ENCODE data around the gene CAV1.

The CAV1 gene

DNA sequence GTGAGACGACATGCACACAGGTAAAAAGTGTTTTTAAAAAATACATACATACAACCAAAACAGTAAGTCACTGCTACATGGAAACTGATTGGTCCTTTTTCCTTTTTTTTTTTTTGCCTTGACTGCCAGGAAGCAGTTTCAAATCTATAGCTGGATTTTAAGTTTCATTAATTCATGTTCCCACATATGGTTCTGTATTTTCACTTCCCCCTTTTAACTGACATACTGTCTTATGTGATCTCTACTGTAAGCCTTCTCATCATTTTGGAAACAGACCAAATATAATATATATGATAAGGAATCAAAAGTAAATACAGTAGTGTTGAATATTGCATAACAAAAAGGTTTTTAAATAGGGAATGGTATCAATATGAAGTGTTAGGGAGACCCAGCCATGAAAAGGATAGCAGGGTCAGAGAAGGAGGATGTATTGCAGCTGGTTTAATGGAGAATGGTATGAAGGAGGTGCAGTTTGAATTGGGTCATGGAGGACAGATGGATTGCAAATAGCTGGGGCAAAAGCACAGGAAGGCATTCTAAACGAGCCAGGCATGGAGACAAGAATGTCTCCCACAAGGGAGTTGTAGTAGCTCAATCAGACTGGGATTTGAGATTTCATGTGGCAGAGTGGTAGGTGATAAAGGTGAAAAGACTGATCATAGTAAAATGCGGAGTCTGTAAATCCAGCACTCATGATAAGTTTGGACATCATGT lies 5.4 kb downstream of the CAV1 start:
- DNase-seq (ENCODE audit: low read depth), result no peak

DNA sequence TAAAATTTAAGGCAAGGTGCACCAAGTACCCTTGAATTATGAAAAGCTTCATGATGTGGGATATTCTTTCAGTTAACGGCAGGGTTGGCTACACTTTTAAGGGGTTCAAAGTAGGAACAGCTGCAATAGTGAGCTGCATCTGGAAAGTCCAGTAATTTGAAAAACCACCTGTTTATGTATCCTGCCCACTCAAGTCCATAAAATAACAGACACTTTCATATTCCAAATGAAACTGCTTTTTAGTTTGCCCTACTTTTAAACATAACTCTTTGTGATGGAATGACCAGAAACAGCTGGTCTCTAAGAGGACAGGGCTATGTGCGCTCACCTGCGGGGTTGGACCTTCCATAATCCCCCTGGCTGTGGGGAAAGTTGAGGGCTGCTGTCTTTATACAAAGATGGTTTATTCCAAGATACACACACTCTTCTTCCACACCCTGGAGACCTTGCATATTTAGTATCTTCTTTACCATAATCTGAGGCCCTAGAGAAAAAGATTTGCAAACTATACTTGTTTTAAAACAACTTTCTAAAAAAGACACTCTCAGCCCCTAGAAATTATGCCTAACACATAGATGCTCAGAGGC lies 7.4 kb downstream of the CAV1 start:
- DNase-seq (ENCODE audit: low read depth), result no peak

DNA sequence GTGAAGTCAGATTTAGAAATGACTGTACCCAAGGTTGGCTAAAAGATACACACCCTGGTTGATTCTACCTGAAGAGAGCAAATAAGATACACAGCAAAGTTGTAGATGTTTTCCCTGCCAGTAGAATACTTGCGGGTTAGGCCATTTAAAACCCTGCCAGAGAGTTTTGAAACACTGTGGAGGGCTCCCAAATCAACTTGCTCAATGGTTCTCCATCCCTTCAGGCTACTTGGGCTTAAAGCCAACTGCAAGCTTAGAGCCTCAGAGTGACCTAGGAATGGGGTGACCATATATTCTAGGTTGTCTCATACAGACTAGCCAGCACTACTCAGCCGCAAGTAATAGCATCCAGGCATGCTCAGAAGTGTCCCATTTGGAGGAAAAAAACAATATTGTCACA lies 10.0 kb downstream of the CAV1 start:
- no peak for DNase-seq (ENCODE audit: low read depth)

- no peak for DNase-seq (ENCODE audit: low read depth)
These were observed 10.6 kb downstream of the CAV1 start for GRCh38 chr7:116535416-116535815.

- DNase-seq (ENCODE audit: low read depth), result no peak
These were observed 13.3 kb downstream of the CAV1 start for GRCh38 chr7:116538138-116538537.

GRCh38 chr7:116539879-116540278 lies 15.0 kb downstream of the CAV1 start:
- no peak for DNase-seq (ENCODE audit: low read depth)

GRCh38 chr7:116540743-116541142 lies 15.9 kb downstream of the CAV1 start:
- no peak for DNase-seq (ENCODE audit: low read depth)

GRCh38 chr7:116541951-116542350 lies 17.1 kb downstream of the CAV1 start:
- no peak for DNase-seq (ENCODE audit: low read depth)

DNA sequence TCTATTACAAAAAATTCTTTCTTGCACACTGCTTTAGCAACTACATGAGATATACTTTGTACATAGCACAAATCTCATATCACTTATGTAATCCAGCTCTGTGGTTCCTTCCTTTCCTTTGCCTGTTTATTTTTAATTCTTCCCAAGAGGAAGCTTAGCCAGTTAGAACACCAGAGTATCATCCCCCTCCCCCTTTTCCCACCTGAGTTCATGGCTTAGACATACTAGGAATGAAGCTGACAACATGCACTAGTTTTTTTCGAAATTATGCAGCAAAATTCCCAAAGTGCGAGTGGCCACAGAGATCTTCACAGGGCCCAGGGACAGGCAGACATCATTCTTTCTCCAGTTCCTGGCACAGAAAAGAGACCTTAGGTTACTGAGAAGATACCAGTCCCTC lies 17.8 kb downstream of the CAV1 start:
- DNase-seq (ENCODE audit: low read depth), result no peak

DNA sequence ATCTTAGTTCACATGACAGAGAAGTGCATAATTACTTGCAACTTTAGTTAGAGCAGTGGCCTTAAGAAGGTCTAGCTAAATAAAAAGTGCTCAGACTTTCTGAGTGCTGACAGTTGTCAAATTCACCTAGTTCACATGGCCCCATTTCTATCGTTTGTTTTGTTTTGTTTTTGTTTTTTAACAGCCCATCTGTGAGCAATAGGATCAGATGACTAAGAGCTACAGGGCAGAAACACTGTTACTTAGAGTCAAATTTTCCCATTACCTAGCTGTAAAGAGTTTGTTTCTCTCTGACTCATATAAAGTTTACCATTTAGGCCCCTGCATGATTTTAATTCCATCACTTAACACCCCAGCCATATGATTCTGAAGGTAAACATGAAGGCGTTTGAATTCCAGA lies 18.8 kb downstream of the CAV1 start:
- no peak for DNase-seq (ENCODE audit: low read depth)

DNA sequence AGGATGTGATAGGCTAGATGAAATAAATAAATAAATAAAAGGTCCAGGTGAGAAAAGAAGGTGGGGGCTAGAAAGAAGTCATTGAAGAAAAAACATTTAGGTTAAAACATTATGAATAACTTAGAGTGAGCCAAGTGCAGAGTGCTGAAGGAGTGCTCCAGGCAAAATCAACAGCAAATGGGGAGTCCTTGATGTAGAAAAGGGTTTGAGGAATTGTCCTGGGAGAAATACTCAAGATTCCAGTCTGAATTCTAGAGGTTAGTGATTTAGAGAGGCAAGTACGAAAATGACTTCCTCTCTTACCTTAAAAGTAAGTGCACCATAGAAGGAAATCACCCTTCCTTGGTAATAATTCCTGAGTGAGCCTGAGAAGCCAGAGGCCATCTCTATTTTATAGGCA lies 19.7 kb downstream of the CAV1 start:
- no peak for DNase-seq (ENCODE audit: low read depth)

DNA sequence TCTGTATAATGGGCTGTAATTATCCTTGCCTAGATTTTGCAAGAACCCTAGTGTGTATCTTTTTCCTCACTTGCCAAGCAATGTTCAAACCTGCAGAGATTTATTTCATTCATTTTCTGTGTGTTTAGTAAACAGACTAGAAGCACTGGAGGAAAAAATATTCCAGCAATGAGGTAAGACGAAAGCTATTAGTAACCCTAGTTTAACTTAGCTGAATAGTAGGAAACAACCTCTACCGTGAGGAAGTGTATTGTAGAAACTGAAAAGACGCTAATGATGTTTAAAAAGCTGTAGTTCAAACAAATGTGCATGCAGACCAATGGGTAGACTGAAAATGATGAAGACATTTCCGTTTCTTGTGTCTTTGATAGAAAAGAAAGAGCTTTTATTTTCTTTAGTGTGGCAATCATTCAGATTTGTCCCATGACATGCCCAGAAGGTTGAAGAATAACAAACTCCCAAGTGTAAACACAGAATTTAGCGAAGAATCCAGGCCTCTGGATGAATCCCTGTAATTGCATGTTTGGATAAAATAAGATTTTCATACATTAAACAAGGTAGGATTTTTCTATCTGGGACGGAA lies 20.7 kb downstream of the CAV1 start:
- no peak for DNase-seq (ENCODE audit: low read depth)

DNA sequence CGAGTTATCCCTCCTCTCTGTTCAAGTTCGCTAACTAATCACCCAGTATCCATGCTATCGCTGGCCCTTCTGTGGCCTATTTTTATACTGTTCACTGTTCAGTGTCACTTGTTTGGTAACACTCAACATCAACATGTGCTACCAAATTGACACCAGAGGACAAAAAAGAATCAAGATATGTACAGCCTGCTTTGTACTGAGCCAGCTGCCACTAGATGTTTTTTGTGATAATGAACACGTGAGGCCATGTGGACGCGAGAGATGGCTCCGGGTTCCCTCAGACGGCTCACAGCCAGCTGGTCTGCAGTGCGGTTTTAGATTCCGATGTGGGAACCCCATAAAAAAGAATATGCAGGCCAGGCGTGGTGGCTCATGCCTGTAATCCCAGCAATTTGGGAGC lies 21.2 kb downstream of the CAV1 start:
- DNase-seq (ENCODE audit: low read depth), result no peak

- no peak for DNase-seq (ENCODE audit: low read depth)
These were observed 22.1 kb downstream of the CAV1 start for GRCh38 chr7:116546916-116547315.

DNA sequence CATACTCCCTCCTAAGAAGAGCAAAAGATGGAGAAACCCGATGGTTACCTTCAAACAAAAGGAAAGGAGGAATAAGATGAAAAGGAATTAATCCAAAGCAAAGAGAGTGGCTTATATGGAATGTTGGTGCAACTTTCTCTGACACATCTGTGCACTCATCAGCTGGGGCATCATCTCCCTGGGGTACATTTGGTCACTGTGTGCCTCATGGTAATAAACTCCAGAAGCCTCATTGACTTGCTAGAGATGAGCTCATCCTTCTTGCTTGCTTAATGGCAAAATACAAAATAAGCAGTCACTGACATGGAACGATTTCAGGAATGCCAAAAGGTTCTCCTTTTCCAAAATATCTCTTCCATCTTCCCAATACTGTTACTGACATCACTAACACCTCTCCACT lies 22.5 kb downstream of the CAV1 start:
- DNase-seq (ENCODE audit: low read depth), result no peak

DNA sequence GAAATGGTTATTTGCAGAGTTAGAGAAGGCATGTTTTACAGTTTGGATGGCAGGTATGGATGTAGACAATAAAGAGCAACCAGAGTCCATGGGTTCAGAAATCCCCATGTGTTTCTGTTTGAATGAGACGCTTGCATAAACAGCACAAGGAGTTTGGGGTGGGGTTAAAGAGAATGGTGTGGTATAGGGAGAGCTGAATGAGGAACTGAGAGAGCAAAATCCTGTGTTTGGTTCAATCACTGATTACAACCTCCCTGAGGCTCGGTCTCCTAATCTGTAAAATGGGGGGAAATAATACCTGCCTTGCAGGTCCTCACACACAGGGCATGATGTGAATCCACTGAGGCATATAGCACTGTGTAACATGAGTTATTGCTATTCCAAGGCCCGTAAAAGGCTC lies 23.7 kb downstream of the CAV1 start:
- no peak for DNase-seq (ENCODE audit: low read depth)

- no peak for DNase-seq (ENCODE audit: low read depth)
These were observed 24.5 kb downstream of the CAV1 start for GRCh38 chr7:116549370-116549769.

DNA sequence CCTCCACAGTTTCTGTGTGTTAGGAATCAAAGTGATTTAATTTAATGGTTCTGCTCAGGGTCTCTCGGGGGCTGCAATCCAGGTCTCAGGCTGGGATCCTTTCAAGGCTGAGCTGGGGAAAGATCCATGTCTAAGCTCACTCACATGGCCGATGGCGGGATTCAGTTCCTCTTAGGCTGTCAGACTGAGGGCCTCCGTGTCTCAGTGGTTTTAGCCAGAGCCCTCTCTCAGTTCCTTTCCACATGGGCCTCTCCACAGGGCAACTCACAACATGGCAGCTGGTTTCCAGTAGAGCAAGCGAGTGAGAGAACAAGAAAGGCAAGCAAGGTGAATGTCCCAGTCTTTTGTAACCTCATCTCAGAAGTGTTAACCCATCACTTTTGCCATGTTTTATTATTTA lies 26.9 kb downstream of the CAV1 start:
- no peak for DNase-seq (ENCODE audit: low read depth)

- no peak for DNase-seq (ENCODE audit: low read depth)
These were observed 27.8 kb downstream of the CAV1 start for GRCh38 chr7:116552602-116553001.

DNA sequence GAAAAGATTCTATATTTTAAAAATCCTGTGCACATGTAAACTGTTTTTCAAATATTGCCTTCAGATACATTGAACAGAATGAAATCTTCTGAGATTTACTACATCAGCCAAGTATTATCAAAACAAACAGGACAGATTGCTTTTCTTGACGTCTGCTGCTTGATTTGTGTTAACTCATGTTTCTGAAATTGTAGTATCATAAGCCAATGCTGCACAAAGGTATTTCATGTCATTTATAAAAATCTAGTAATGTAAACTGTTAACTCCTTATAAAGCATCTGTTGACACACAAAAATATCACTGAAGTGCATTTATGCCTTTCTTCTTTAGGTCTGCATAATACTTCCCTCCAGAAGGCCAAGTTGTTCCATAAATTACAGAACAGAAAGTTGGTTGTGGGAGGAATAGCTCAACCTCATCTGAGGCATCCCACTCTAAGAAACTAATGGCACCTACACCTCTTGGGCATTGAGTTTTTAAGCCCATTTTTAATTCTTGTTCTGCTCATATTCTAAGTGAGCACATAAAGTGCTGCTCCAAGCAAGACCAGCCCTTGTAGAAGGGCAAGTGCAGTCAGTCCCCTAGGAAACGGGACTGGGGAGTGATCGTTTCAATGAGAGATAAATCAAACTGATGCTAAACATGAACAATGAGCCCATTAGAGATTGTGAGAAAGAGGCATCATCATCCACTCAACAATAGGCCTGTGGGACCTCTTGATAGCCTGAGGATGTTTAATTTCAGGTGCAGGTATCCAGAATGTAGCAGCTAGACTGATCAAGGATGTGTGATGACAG lies 28.5 kb downstream of the CAV1 start:
- DNase-seq (ENCODE audit: low read depth), result no peak

DNA sequence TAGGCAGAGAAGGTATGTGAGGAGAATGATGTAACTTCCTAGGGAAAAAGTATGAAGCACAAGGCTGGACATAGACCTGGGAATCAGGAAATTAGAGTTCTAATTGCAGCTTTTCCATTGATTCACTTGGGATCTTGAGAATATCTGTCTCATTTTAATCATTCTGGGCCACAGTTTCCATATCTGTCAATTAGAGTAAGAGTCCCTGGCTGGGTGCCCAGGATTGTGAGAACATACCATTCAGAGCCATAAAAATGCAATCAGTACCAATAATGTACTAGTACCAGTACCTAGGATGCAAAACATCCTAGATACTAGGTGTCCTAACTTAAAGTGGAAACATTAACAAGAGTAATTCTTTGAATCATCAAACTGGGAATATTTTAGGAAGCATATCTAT lies 29.6 kb downstream of the CAV1 start:
- no peak for DNase-seq (ENCODE audit: low read depth)

GRCh38 chr7:116554911-116555310 lies 30.1 kb downstream of the CAV1 start:
- no peak for DNase-seq (ENCODE audit: low read depth)

- no peak for DNase-seq (ENCODE audit: low read depth)
These were observed 32.3 kb downstream of the CAV1 start for GRCh38 chr7:116557066-116557585.

Measured in stimulated activated CD8-positive, alpha-beta memory T cell treated with anti-CD3 and anti-CD28 coated beads, Interleukin-4, amount 100 ng/mL, for 24 hours (primary cell).